Stimulated activated CD4-positive, alpha-beta T cell treated with anti-CD3 and anti-CD28 coated beads, Interleukin-1b, Interleukin-23, amount 100 ng/mL, for 48 hours (primary cell): ENCODE data around the gene ZBTB12.
A peak's percentile ranks its signal among the peaks of the same experiment; 100 is the strongest.

Experiments
- DNase-seq: peaks from one replicate; pipeline ENCODE4 v3.0.0-alpha.2; 2020

Gene ZBTB12

DNA sequence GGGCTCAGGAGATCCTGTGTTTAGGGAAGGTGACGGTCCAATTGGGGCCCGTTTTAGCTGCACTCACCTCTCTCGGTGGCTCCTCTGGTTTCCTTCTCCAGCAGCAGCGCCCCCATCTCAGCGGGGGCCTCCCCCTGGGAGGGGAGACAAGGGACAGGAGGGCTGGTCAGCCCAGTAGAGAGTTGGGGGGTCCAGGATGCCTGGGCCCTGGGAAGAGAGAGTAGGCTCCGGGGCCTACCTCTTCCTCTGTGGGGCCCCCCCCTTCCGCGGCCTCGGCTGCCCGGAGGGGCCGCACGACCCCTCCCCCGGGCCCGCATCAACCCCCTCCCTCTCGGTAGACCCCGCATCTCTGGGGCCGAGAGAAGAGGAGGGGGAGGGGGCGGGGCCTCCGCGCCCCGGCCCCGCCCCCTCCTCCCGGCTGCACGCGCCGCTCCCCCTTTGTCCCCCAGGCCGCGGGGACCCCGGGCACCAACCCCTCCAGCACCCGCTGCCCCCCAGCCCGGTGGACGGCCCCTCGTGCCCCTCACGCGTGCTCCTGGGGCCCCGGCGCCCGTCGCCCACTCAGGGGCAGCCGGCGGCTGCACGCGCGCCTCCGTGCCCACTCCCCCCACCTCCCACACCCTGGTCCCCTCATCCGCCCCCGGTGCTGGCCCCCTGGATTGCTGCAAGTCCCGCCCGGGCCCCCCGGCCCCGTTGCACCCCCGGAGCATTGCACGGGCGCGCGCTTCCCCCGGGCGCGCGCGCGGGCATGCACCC lies 4.9 kb downstream of the ZBTB12 start:
- no peak for DNase-seq

DNA sequence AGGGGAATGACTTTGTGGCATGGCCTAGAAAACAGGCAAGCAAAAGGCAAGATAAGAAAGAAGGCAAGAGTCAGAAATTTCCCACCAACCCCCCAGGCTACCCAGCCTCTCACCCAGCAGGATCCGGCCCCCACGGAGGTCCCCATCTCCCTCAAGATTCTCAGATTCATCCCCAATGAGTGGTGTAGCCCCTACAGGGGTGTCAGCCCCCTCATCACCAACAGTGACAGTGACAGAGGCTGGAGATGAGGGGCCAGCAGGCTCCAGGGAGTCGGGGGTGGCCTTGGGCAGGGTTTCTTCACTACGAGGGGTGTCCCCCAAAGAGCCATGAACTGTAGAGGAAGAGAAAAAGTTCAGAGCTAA lies 5.4 kb downstream of the ZBTB12 start:
- DNase-seq, result no peak

GRCh38 chr6:31892821-31893220 lies 9.1 kb downstream of the ZBTB12 start:
- no peak for DNase-seq

DNA sequence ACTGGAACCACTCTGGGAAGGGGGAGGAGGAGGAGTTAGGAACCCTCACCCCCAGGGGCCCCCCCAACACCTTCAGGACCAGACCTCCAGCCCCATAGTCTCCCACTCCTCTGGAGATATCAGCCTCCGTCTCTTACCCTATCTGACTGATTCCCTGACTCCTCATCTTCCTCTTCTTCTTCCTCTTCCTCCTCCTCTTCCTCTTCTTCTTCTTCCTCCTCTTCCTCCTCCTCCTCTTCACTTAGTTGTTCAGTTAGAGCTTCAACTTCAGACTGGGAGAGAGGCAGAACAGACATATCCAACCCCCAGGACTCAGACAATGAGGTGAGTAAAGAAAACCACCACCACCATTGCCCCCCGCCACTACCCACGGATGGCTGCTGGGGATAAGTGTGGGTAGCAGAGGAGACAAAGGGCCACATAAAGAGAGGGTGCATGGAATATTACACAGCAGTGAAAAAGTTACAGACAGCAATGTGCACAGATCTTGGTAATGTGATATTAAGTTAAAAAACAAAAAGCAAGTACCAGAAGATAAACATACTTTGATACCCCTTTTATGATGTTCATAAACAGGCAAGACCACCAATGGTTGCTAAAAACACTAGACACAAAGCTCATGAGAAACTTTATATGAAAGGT lies 12.4 kb downstream of the ZBTB12 start:
- no peak for DNase-seq

DNA sequence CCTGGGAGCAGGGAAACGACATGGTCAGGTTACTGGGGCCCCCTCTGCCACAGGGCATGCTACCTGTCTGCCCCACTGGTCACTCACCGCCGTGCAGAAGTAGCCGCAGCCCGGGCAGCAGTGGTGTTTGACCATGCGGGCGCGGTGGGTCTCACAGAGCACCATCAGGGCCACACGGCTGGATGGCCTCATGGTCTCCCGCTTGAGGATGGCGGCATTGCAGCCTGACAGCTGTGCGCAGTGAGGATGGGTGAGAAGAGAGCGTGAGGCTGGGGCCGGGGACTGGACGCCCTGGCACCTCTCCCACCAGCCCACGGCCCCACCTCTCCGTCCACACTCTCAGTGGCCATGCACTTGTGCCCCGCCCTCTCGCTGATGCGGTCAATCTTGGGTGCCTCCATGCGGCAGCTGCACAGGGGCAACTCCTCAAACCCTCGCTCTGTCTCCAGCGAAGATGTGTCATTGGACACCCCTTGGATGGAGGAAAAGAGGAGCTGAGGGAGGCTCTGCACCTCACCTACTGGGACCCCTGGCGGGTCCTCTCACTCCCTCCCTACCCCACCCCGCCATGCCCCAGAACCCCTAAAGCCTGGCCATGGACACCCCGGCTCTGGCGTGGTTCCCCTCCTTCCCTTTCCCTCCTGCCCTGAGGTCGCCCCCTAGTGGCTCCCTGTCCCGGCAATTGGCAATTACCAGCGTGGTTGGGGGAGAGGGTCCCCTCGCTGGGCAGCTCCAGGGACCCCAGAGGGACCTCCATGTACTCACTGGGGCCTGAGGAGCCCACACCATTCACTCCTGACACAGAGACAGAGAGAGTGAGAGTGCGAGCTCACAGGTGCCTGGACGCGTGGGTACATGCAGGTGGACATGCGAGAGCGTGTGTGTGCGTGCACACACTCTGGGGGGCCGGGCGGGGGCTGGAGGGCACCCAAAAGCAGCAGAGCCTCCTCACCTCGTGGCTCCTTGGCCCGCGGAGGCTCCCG lies 13.3 kb downstream of the ZBTB12 start:
- peak; percentile 44 for DNase-seq

DNA sequence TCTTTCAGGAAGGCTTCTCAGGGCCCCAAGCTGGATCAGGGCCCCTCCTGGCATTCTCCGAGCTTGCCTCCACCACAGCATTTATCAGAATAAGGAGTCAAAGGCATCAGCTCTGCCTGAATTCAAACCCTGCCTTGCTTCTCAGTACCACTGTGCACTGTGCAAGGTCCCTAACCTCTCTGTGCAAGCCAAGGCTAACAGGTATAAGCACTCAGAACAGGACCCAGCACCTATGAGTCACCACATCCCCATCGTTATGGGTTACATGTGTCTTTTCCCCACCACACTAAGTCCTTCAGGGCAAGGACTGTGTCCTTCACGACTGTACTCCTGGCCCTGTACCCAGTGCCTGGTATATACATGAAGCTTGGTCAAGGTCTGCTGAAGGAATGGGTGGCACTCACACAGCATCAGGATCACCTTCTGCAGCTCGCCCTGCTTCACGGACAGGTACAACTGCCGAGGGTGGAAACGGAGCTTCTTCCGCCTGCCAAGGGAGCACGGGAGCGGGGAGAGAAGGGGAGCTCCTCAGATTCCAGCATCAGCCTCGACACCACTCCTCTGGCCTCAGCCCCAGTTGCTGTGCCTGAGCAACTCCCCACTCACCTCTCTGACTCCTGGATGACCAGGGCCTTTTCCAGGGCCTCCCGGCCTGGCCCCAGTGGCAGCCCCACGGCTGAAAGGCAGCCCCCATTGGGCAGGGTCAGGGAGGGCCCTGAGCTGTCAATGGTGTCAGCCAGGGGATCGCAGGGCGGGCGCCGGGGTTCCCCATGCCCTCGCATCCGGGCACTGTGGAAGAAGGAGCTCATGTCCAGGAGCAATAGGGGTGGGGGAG lies 14.5 kb downstream of the ZBTB12 start:
- no peak for DNase-seq

GRCh38 chr6:31886541-31886991 lies 15.3 kb downstream of the ZBTB12 start:
- no peak for DNase-seq

DNA sequence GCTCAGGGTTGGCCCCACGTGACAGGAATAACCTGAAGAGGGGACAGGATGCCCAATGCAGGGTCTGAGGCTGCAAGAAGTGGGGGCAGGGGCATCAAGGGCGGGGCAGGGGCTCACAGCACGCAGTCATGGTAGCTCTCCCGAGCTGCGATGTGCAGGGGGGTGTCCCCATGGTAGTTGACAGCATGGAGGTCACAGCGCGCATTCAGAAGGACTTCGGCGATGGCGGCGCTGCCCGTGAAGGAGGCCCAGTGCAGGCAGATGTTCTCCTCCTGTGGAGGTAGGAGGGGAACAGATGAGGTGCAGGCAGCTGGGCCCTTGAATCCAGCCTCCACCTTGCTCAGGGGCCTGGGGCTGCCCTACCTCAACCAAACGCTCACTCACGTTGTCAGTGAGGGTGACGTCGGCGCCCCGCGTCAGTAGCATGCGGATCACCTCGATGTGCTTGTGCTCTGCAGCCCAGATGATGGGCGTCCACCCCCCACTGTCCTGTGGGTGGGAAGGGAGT lies 17.3 kb downstream of the ZBTB12 start:
- no peak for DNase-seq

GRCh38 chr6:31883676-31884075 lies 18.2 kb downstream of the ZBTB12 start:
- DNase-seq, result no peak

- DNase-seq, result no peak
Measured at GRCh38 chr6:31882344-31882743, 19.5 kb downstream of the ZBTB12 start.

DNA sequence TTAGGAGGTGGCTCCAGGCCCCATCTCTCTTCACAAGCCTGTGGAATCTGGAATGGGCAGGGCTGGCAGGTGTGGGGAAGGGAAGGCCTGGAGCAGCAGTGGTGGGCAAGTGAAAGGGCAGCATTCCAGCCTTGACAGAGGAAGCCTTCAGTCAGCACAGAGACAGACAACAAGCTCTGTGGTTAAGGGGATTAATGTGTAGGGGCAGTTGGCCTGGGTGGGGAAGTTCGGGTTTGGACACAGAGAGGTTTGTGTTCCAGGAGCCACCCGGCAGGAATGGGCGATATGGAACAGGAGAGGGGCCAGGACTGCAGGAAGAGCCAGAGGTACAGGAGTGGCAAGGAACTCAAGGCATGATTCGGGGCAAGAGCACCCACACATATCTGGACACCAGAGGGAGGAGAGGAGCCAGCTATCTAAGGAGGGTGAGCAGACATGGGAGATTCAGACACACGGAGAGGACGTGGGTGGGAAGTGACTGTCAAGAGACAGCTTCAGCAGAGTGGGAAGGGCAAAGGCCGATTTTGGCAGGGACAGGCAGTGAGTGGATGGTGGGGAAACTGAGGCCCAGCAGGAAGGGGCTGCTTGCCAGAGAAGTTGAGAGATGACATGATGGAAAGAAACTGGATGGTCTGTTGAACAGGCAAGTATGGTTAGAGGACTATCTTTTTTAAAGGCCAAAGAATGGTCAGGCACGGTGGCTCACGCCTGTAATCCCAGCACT lies 20.6 kb downstream of the ZBTB12 start:
- DNase-seq, result no peak

- no peak for DNase-seq
Measured at GRCh38 chr6:31880616-31881015, 21.3 kb downstream of the ZBTB12 start.

- DNase-seq, result no peak
Measured at GRCh38 chr6:31879901-31880300, 22.0 kb downstream of the ZBTB12 start.

- no peak for DNase-seq
Measured at GRCh38 chr6:31879143-31879542, 22.7 kb downstream of the ZBTB12 start.

DNA sequence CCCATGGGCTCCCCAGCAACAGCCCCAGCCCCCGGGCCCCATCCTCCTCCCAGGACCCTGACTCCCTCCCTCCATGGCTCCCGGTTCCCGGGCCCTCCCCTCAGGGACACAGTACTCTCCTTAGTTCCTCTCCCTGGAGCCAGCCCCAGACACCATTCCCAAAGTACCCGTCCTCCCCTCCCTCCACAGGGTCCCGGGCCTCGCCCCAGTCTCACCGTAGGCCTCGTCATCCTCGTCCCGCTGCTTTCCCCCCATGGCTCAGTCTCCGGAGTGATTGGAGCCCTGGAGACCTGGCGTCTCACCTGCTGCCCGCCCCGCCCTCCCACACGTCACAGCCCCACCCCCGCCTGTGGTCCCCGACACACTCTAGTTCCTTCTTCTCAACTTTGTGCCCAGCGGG lies 23.2 kb downstream of the ZBTB12 start, which contains the start of gene SLC44A4:
Gene SLC44A4 (minus strand): TSS at position 272 of the 400 bp plus-strand sequence. CDS start 17 bp downstream, at position 255.
- no peak for DNase-seq

DNA sequence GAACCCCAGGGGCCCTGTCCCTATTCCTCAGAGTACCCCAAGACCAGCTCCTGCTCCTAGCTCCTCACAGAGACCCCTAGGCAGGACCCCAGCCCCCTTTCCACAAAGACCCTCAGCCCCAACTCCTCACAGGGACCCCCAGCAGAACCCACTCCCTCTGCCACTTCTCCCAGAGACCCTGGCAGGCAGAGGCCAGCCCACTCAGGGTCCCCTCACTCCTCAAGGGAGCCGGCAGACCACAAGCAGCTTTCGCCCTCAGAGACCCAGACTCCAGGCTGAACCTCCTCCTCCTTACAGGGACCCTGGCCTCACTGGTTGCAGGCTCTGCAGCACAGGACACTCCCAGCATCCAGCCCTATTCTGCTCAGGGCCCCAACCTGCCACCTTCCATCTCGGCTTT lies 23.7 kb downstream of the ZBTB12 start:
- no peak for DNase-seq

- DNase-seq, result no peak
Measured at GRCh38 chr6:31877651-31878161, 24.2 kb downstream of the ZBTB12 start.

DNA sequence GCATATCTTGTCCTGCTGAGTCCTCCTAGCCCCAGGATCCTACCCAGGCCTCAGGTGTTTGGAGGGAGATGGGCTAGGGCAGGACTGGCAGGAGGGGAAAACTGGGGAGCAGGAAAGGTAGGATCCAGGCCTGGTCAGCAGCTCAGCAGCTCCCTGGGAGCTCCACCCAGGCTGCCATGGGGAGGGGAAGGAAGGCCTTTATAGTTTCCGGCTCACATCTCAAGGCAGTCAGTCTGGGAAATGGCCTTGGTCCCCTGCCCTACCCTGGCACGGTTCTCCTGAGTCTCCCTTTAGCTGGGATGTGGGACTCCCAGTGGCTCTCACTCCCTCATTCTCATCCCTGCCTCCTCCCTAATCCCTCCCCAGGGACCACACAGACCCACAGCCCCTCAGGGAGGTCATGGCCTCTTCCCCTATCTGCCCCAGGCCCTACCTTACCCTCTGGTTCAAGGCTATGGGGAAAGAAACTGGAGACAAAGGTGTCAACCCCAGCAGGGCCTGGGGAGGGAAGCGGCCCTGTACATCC lies 24.7 kb downstream of the ZBTB12 start:
- no peak for DNase-seq

- DNase-seq, result no peak
Measured at GRCh38 chr6:31876357-31876756, 25.5 kb downstream of the ZBTB12 start.

DNA sequence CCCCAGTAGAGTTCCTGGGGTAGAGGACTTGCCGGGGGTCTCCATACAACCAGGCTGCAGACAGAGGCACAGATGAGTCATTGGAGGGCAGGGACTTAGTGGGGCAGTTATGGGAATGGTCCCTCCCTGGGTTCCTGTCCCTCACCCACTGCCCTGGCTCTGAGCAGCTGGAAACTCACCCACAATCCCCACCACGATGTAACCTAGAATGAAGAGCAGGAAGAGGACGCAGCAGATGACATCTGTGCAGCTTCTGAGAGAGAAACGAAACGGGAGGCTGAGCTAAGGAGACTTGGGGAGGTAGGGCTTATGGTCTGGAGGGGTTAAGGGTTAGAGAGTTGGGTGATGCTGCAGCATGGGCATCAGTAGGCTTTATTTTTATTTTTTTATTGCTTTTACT lies 26.0 kb downstream of the ZBTB12 start:
- no peak for DNase-seq
